ENCODE data around the gene EFNA4. TPM values are rescaled to one million over a fixed set of nuclear protein-coding genes. Genes with fewer than 3 reads are reported as not detected.
A peak's percentile ranks its signal among the peaks of the same experiment; 100 is the strongest.

The EFNA4 gene
- polyA plus RNA-seq, 1 of the 3 experiments (the other 2 are of a cell fraction) = 17.7 TPM

DNA sequence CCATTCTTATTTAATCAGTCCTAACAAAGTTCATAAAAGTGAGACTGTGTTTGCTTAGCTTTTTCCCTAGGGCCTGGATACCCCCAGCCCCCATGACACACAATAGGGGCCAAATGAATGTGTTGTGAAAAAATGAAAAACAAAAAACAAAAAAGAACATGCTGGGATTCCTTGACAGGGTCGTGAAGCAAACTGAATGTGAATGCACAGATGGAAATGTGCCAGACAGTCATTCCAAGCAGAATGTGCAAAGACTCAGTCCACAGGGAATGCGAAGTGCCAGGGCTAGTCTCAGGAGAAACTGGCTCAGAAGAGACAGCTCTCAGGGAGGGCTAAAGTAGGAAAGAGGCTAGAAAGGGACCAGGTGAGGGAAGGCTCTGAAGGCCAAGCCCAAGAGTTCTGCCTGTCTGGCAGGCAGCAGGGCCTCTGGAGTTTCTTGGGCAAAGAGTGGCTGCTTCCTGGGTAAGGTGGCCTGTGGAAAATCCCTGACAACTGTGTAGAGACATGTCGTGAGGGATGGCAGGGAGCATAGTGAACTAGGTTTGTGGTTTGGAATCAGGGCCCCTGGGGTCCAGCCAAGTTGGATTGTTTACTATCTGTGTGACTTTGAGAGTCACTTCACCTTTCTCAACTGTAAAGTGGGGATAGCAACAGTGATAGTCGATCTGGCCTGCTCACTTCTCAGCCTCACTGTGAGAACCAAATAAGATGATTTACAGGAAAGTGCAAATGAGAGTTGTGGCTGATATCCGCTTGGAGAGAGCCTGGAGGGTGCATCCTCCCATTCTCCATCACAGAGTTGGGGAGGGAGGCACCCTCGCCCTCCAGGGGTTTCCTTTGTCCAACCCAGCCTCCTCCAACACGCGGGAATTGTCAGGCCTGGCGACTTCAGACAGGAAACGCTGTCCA is 13.6 kb upstream of the EFNA4 start:
- no peaks in the 10 kb centered on the region for H4K20me1 ChIP-seq (ENCODE audit: insufficient read depth)
- H3K9ac ChIP-seq = peak overlapping the region; percentile 45; the same call in 1 of the 2 replicates
- ChIA-PET CTCF (interaction anchor here (0.8 to 26.0 kb wide), 23 partner anchors 8 to 143 kb away, joined by 3 to 573 read pairs (median 6); partner anchors contain the start of genes EFNA3, EFNA4, FLAD1 and KRTCAP2), POLR2A (interaction anchor here (1.3 kb wide), 1 partner anchor 123 kb away, joined by 3 read pairs; the partner anchor contains the start of gene KRTCAP2)
- peaks cover 13% of the 10 kb centered on the region for H3F3A ChIP-seq (replicated peaks; ENCODE audit: insufficient read depth)
- no peaks in the 10 kb centered on the region for H3K27me3 ChIP-seq (ENCODE audit: insufficient read depth)
- peaks cover 14 to 45% of the 10 kb centered on the region in 2 experiments for H3K4me1 ChIP-seq (ENCODE audit: control insufficient read depth in 1 of 2, insufficient read depth in 2 of 2, low read depth in 1 of 2, low read length in 1 of 2)
- 30% methylated on average over 9 of the region's 10 CpGs for WGBS (ENCODE audit: low lambda C conversion rate)
- H3K4me3 ChIP-seq (ENCODE audit: low read depth in 2 of 2, low read length in 1 of 2) = peak overlapping the region; percentile 84 to 98
- peak overlapping the region; percentile 61 to 92 for H3K27ac ChIP-seq (ENCODE audit: low read depth in 2 of 2, low read length in 1 of 2)
- H3K9me3 ChIP-seq = no peaks in the 10 kb centered on the region
- no peaks in the 10 kb centered on the region for H3K9me2 ChIP-seq
- peak overlapping the region; percentile 97 for H3K4me2 ChIP-seq
- DNase-seq = no peak
- peaks cover 0 to 9% of the 10 kb centered on the region in 2 experiments for H3K36me3 ChIP-seq (replicated peaks in 1 of 2; ENCODE audit: control insufficient read depth in 1 of 2, insufficient read depth in 2 of 2, low read length in 1 of 2)
- H3K79me2 ChIP-seq (ENCODE audit: insufficient read depth) = peaks cover 8% of the 10 kb centered on the region; the same call in 1 of the 2 replicates
- no peak overlapping the region for H2AFZ ChIP-seq (ENCODE audit: low read depth)
- TF ChIP-seq CTCF (IDR thresholded peaks at IDR 0.05) (no peak), PBX3 (IDR thresholded peaks at IDR 0.05) (peak; percentile 23; the same call in 1 of the 2 replicates), EP300 (IDR thresholded peaks at IDR 0.05; ENCODE audit: borderline replicate concordance in 1 of 2, low read depth in 1 of 2, low read length in 1 of 2) (no peak), NFIC (IDR thresholded peaks at IDR 0.05; ENCODE audit: borderline replicate concordance) (0 out of 2 replicates have a peak, but pooled peaks have one; percentile 30)

GRCh38 chr1:155050560-155051341 is 12.8 kb upstream of the EFNA4 start, which contains the start of gene ADAM15:
Gene ADAM15, plus strand, starts transcription at chr1:155051316. Its CDS starts 71 bp downstream, at chr1:155051387.
- POLR2A ChIA-PET = interaction anchor here (0.8 to 1.6 kb wide), 6 partner anchors 30 to 122 kb away, joined by 3 to 5 read pairs (median 4); partner anchors contain the start of genes KRTCAP2, LENEP, PBXIP1 and SHC1
- Histone ChIP-seq H3K9me2 (no peaks in the 10 kb centered on the region), H3K79me2 (ENCODE audit: insufficient read depth) (peaks cover 8% of the 10 kb centered on the region; the same call in 1 of the 2 replicates), H3K4me3 (ENCODE audit: low read depth in 2 of 2, low read length in 1 of 2) (peak within 1 kb of the TSS; percentile 84 to 98), H3K27me3 (ENCODE audit: insufficient read depth) (no peaks in the 10 kb centered on the region), H3K9me3 (no peaks in the 10 kb centered on the region), H3K9ac (peak within 1 kb of the TSS; percentile 74), H2AFZ (ENCODE audit: low read depth) (peak within 1 kb of the TSS; percentile 81; the same call in 1 of the 2 replicates), H3F3A (replicated peaks; ENCODE audit: insufficient read depth) (peaks cover 13% of the 10 kb centered on the region), H3K27ac (ENCODE audit: low read depth in 2 of 2, low read length in 1 of 2) (peak within 1 kb of the TSS; percentile 61 to 92), H4K20me1 (ENCODE audit: insufficient read depth) (no peaks in the 10 kb centered on the region), H3K4me2 (peak within 1 kb of the TSS; percentile 97), H3K36me3 (replicated peaks in 1 of 2; ENCODE audit: control insufficient read depth in 1 of 2, insufficient read depth in 2 of 2, low read length in 1 of 2) (peaks cover 0 to 13% of the 10 kb centered on the region in 2 experiments), H3K4me1 (ENCODE audit: control insufficient read depth in 1 of 2, insufficient read depth in 2 of 2, low read depth in 1 of 2, low read length in 1 of 2) (peaks cover 7 to 42% of the 10 kb centered on the region in 2 experiments)
- DNase-seq = peak; percentile 99
- CTCF ChIA-PET = interaction anchor here (0.6 to 26.0 kb wide), 36 partner anchors 9 to 760 kb away, joined by 3 to 573 read pairs (median 4); partner anchors contain the start of genes EFNA3, EFNA4, FLAD1 and KRTCAP2
- WGBS (ENCODE audit: low lambda C conversion rate) = 1% methylated on average over 29 of the region's 99 CpGs
- TF ChIP-seq CTCF (IDR thresholded peaks at IDR 0.05) (peak; percentile 88), NFIC (IDR thresholded peaks at IDR 0.05; ENCODE audit: borderline replicate concordance) (0 out of 2 replicates have a peak, but pooled peaks have one; percentile 9), NRF1 (IDR thresholded peaks at IDR 0.05; ENCODE audit: low read depth, low read length) (peak; percentile 42), YY1 (IDR thresholded peaks at IDR 0.05; ENCODE audit: low read depth) (no peak), MAX (IDR thresholded peaks at IDR 0.05; ENCODE audit: low read depth) (peak; percentile 79), FOXJ3 (CRISPR knock-in tag; IDR thresholded peaks at IDR 0.05) (no peak), REST (IDR thresholded peaks at IDR 0.05; ENCODE audit: low read depth, low read length) (peak; percentile 40; the same call in 1 of the 2 replicates)
